ENCODE results near the gene ARHGAP22. TPM values are rescaled to one million over a fixed set of nuclear protein-coding genes. Genes with fewer than 3 reads are reported as not detected.
A peak's percentile ranks its signal among the peaks of the same experiment; 100 is the strongest.

The ARHGAP22 gene
- total RNA-seq, 2 donors from 2014 or later = 4.4 to 8.6 TPM

GRCh38 chr10:48564466-48565160 is 40.3 kb downstream of the ARHGAP22 start:
- no peak overlapping the region for H3K27ac ChIP-seq
- 41% methylated on average over 9 of the region's 9 CpGs for WGBS
- no peak for TF ChIP-seq POLR2AphosphoS5 (IDR thresholded peaks at IDR 0.05)
- no peaks in the 10 kb centered on the region for H3K4me1 ChIP-seq (replicated peaks)
- no peak for DNase-seq (ENCODE audit: low spot score)
- H3K9me3 ChIP-seq = no peaks in the 10 kb centered on the region
- H3K4me3 ChIP-seq = no peak overlapping the region
- intact Hi-C loops (cut with DNase I) = no loop called here
- no peaks in the 10 kb centered on the region for H3K36me3 ChIP-seq
- no peaks in the 10 kb centered on the region for H3K27me3 ChIP-seq (replicated peaks; ENCODE audit: insufficient read depth)

- 72% methylated on average over 5 of the region's 5 CpGs for WGBS
- TF ChIP-seq CTCF (IDR thresholded peaks at IDR 0.05) (no peak), POLR2A (IDR thresholded peaks at IDR 0.05) (no peak), POLR2AphosphoS5 (IDR thresholded peaks at IDR 0.05) (no peak)
- Histone ChIP-seq H3K4me3 (no peak overlapping the region), H3K9me3 (no peaks in the 10 kb centered on the region), H3K27ac (no peak overlapping the region), H3K27me3 (replicated peaks; ENCODE audit: insufficient read depth) (no peaks in the 10 kb centered on the region), H3K4me1 (replicated peaks) (no peaks in the 10 kb centered on the region), H3K36me3 (no peaks in the 10 kb centered on the region)
- no peak for DNase-seq (ENCODE audit: low spot score)
- intact Hi-C loops (cut with DNase I) = loop anchor here (10.0 kb wide), 1 partner anchor 193 kb away; no protein-coding TSS in a partner anchor
These were observed 47.3 kb downstream of the ARHGAP22 start for GRCh38 chr10:48557511-48558123.

DNA sequence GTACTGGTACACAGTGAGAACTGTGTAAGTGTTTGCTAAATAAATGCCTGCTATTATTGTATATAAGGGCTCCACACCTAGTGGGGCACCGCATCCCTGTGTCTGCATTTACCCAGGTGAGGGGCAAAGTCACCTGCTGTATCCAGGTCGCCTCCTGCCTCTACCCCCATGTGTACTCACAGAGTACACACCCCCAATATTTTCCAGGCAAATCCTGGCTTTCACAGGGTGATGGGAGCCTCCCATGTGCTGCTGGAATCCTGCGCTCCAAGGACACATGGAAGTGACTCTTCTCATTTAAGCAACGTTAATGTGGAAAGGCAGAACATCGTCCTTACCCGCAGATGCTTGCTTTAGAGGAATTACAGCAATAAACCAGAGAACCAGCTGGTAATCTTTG is 48.2 kb downstream of the ARHGAP22 start:
- Histone ChIP-seq H3K27me3 (replicated peaks; ENCODE audit: insufficient read depth) (no peaks in the 10 kb centered on the region), H3K27ac (no peak overlapping the region), H3K36me3 (no peaks in the 10 kb centered on the region), H3K4me3 (no peak overlapping the region), H3K4me1 (replicated peaks) (no peaks in the 10 kb centered on the region), H3K9me3 (no peaks in the 10 kb centered on the region)
- no peak for DNase-seq (ENCODE audit: low spot score)
- WGBS = 92% methylated on average over 6 of the region's 6 CpGs
- intact Hi-C loops (cut with DNase I) = loop anchor here (10.0 kb wide), 1 partner anchor 192 kb away; no protein-coding TSS in a partner anchor
- TF ChIP-seq POLR2AphosphoS5 (IDR thresholded peaks at IDR 0.05) (no peak), POLR2A (IDR thresholded peaks at IDR 0.05) (no peak), CTCF (IDR thresholded peaks at IDR 0.05) (no peak)

DNA sequence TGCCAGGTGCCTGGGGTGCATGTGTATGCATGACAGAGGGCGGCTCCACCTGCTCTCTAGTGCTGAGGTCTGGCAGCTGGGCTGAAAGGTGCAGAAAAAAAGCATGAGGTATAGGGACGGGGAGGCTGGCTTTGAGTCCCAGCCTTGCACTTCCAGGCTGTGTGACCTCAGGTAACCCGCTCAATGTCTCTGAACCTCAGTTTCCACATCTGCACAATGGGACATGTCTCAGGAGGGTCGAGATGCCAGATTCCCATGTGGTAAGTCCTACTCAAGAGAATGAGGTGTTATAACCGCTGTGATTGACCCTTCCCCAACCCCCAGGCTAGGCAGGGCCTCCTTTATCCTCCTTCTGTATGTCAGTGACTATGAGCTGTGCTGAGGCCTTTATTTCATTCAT is 48.8 kb downstream of the ARHGAP22 start:
- Histone ChIP-seq H3K27me3 (replicated peaks; ENCODE audit: insufficient read depth) (no peaks in the 10 kb centered on the region), H3K36me3 (no peaks in the 10 kb centered on the region), H3K4me3 (no peak overlapping the region), H3K27ac (no peak overlapping the region), H3K9me3 (no peaks in the 10 kb centered on the region), H3K4me1 (replicated peaks) (no peaks in the 10 kb centered on the region)
- WGBS = 93% methylated on average over 5 of the region's 5 CpGs
- no peak for DNase-seq (ENCODE audit: low spot score)
- TF ChIP-seq POLR2AphosphoS5 (IDR thresholded peaks at IDR 0.05) = no peak
- no peak for TF ChIP-seq CTCF (IDR thresholded peaks at IDR 0.05)
- no peak for TF ChIP-seq POLR2A (IDR thresholded peaks at IDR 0.05)
- intact Hi-C loops (cut with DNase I) = loop anchor here (10.0 kb wide), 1 partner anchor 191 kb away; no protein-coding TSS in a partner anchor

GRCh38 chr10:48555310-48556042 is 49.4 kb downstream of the ARHGAP22 start:
- 85% methylated on average over 9 of the region's 9 CpGs for WGBS
- Histone ChIP-seq H3K4me1 (replicated peaks) (no peaks in the 10 kb centered on the region), H3K27me3 (replicated peaks; ENCODE audit: insufficient read depth) (no peaks in the 10 kb centered on the region), H3K36me3 (no peaks in the 10 kb centered on the region), H3K4me3 (no peak overlapping the region), H3K9me3 (no peaks in the 10 kb centered on the region), H3K27ac (peak overlapping the region in 1 of 2 donors; percentile 33)
- no peak for TF ChIP-seq POLR2AphosphoS5 (IDR thresholded peaks at IDR 0.05)
- TF ChIP-seq POLR2A (IDR thresholded peaks at IDR 0.05) = no peak
- TF ChIP-seq CTCF (IDR thresholded peaks at IDR 0.05) = no peak
- intact Hi-C loops (cut with DNase I) = loop anchor here (10.0 kb wide), 1 partner anchor 191 kb away; no protein-coding TSS in a partner anchor
- no peak for DNase-seq (ENCODE audit: low spot score)
